ENCODE results near the gene PAX2. TPM values are rescaled to one million over a fixed set of nuclear protein-coding genes. Genes with fewer than 3 reads are reported as not detected.

PAX2 gene
- total RNA-seq, 4 donors from 2014 or later, result not detected

- TF ChIP-seq POLR2A (IDR thresholded peaks at IDR 0.05) (no peak), CTCF (IDR thresholded peaks at IDR 0.05) (no peak)
- 1 to 2% methylated on average over 42 to 49 of the region's 68 CpGs for WGBS, 2 donors
- no peak overlapping the region for H3K4me3 ChIP-seq (ENCODE audit: low read depth, poor library complexity, severe bottlenecking)
- intact Hi-C loops (cut with DNase I; ENCODE audit: low total_unique reads), result no loop called here
- no peak for DNase-seq (ENCODE audit: low spot score in 2 of 2)
Observed at GRCh38 chr10:100826983-100827818, 81.8 kb downstream of the PAX2 start.

- intact Hi-C loops (cut with DNase I; ENCODE audit: low total_unique reads), result no loop called here
- WGBS, 2 donors, result 0 to 1% methylated on average over 34 to 37 of the region's 69 CpGs
- no peak for DNase-seq (ENCODE audit: low spot score in 2 of 2)
- TF ChIP-seq CTCF (IDR thresholded peaks at IDR 0.05), result no peak
- TF ChIP-seq POLR2A (IDR thresholded peaks at IDR 0.05), result no peak
- no peak overlapping the region for H3K4me3 ChIP-seq (ENCODE audit: low read depth, poor library complexity, severe bottlenecking)
Observed at GRCh38 chr10:100827819-100828737, 82.7 kb downstream of the PAX2 start.

GRCh38 chr10:100828738-100829096 is 83.3 kb downstream of the PAX2 start:
- no peak for TF ChIP-seq POLR2A (IDR thresholded peaks at IDR 0.05)
- no peak for TF ChIP-seq CTCF (IDR thresholded peaks at IDR 0.05)
- no peak overlapping the region for H3K4me3 ChIP-seq (ENCODE audit: low read depth, poor library complexity, severe bottlenecking)
- intact Hi-C loops (cut with DNase I; ENCODE audit: low total_unique reads), result no loop called here
- 2 to 3% methylated on average over 13 to 20 of the region's 20 CpGs for WGBS, 2 donors
- DNase-seq (ENCODE audit: low spot score in 2 of 2), result no peak

GRCh38 chr10:100829097-100829870 is 83.9 kb downstream of the PAX2 start:
- no peak for TF ChIP-seq POLR2A (IDR thresholded peaks at IDR 0.05)
- no peak for TF ChIP-seq CTCF (IDR thresholded peaks at IDR 0.05)
- peak in 1 of 2 donors; percentile 69 for DNase-seq (ENCODE audit: low spot score in 2 of 2)
- no peak overlapping the region for H3K4me3 ChIP-seq (ENCODE audit: low read depth, poor library complexity, severe bottlenecking)
- WGBS, 2 donors, result 4 to 5% methylated on average over 58 of the region's 58 CpGs
- intact Hi-C loops (cut with DNase I; ENCODE audit: low total_unique reads), result no loop called here

DNA sequence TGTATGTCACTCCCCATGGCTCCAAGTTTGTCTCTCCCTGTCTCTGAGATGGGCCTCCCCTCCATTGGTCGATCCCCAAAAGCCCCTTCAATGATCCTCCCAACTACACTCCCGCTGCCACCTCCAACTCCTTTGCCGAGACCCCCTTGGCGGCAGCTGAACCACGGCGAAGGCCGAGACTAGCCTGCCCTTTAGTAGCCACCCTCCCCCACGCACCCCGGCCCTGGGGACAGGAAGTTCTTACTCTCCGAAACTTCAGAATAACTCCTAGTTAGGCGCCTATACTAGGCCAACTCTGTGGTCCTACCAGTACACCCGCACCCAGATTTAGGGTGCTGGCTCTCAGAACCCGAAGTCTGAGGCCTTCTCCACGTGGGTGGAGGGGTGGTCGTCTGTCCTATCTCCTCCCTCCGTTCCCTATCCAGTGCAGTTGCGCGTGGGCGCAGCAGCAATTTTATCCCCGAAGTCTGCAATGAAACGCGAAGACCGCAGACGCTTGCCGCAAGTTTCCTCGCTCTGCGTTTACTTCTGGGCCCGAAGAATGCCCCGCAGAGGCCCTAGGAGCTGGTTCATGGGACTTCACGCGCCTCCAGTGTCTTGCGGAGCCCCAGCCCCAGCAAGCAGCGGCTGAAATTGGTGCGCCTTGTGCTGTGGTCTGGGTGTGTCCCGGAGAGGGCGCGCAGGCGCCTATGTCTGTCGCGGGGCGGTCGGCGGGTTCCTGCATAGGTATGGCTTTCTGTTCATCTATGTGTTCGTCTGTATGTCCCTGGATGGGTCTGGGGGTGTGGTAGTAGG is 84.7 kb downstream of the PAX2 start:
- WGBS, 2 donors, result 9% methylated on average over 31 to 44 of the region's 44 CpGs
- TF ChIP-seq CTCF (IDR thresholded peaks at IDR 0.05) (no peak), POLR2A (IDR thresholded peaks at IDR 0.05) (no peak)
- H3K4me3 ChIP-seq (ENCODE audit: low read depth, poor library complexity, severe bottlenecking), result no peak overlapping the region
- DNase-seq (ENCODE audit: low spot score in 2 of 2), result peak in 1 of 2 donors; percentile 84
- intact Hi-C loops (cut with DNase I; ENCODE audit: low total_unique reads), result no loop called here
